A673 (cell line): ENCODE data around the gene TRIP13.

Experiments used
- EZH2 ChIP-seq: fragments of 200-600 bp; sonication (generic); IDR thresholded peaks from 2 replicates; pipeline ENCODE4 v1.6.1; 2017; ENCODE audit warnings: borderline replicate concordance, low read depth, mild to moderate bottlenecking, mixed read lengths, antibody characterized with exemption, low read length; ENCODE audit not compliant: poor library complexity, severe bottlenecking
- TF ChIP-seq, protein P1 (sequence below): fragments of 300-800, 200-600 bp; sonication (generic); conservative IDR thresholded peaks from 2 replicates; pipeline ENCODE4 v1.5.1; 2017; ENCODE audit warnings: low read depth, mild to moderate bottlenecking, antibody characterized with exemption, low read length, moderate library complexity, mixed read lengths

DNA sequence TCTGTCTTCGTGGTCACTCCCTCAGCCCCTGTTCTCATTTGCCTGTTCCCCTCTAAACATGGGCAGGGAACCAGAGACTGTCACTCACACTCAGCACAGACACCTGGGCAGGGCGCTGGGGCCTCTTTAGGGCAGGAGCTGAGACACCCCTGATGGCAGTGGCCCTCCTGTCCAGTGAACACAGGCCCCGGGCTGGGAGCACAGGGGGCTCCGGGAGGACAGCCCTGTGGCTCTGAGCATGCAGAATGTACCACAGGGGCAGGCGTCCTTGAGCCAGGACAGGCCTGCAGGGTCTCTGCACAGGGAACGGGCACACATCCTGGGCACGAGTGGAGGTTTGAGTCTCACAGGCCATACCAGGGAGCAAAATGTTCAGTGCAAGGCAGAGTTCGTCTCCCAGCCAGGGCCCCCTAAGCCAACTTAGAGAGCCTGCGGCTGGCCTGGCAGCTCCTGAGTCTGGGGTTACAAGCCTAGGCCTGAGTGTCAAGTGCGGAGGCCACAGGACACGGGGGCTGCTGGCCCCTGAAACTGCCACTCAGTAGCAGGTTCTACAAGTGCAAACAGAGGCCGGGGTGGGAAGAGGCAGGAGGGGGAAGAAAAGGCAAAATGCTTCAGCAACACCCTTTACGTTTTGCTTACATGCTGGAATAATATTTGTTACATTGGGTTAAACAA is 60.0 kb downstream of the TRIP13 start:
- no peak for TF ChIP-seq EZH2
- TF ChIP-seq, protein P1, sequence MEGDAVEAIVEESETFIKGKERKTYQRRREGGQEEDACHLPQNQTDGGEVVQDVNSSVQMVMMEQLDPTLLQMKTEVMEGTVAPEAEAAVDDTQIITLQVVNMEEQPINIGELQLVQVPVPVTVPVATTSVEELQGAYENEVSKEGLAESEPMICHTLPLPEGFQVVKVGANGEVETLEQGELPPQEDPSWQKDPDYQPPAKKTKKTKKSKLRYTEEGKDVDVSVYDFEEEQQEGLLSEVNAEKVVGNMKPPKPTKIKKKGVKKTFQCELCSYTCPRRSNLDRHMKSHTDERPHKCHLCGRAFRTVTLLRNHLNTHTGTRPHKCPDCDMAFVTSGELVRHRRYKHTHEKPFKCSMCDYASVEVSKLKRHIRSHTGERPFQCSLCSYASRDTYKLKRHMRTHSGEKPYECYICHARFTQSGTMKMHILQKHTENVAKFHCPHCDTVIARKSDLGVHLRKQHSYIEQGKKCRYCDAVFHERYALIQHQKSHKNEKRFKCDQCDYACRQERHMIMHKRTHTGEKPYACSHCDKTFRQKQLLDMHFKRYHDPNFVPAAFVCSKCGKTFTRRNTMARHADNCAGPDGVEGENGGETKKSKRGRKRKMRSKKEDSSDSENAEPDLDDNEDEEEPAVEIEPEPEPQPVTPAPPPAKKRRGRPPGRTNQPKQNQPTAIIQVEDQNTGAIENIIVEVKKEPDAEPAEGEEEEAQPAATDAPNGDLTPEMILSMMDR: no peak
